SK-N-SH (cell line): ENCODE measurements around the gene PICALM.

Experiments used
- CTCF ChIP-seq: fragments of 200-600 bp; sonication (generic); IDR thresholded peaks from 2 replicates; pipeline ENCODE4 v1.6.1; 2017; ENCODE audit warnings: antibody characterized with exemption, mild to moderate bottlenecking, moderate library complexity
- RAD21 ChIP-seq: IDR thresholded peaks from 2 replicates; pipeline ENCODE4 v1.6.1; 2012; ENCODE audit warnings: mild to moderate bottlenecking, low read length
- SMC3 ChIP-seq: IDR thresholded peaks from 2 replicates; pipeline ENCODE4 v1.6.1; 2012; ENCODE audit warnings: low read depth, low read length, improper control_type of control experiment
- YY1 ChIP-seq: IDR thresholded peaks from 2 replicates; pipeline ENCODE4 v1.4.0; 2012; ENCODE audit warnings: low read depth, mild to moderate bottlenecking
- TF ChIP-seq, protein P1 (sequence below): IDR thresholded peaks from 2 replicates; pipeline ENCODE4 v1.6.1; 2012; ENCODE audit warnings: mild to moderate bottlenecking, low read depth, low read length, moderate library complexity

DNA sequence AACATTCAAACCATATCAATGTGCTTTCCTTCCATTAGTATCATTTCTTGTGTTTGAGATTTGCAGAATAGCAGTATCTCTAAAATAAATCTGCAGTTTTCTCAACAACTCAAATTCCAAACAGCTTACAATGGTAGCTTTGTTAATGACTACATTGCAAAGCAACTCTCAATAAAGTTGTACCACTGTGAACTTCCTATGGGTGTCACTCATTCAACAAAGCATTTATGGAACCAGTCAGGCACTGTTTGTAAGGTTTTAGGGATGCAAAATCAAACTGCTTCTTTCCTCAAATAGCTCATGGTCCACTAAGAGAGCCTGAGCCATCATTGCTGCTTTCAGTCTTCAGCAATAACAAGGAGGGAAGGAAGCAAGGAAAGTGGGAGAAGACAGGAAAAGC is 122.7 kb downstream of the PICALM start:
- TF ChIP-seq RAD21 (0 out of 2 replicates have a peak, but pooled peaks have one; percentile 9), CTCF (no peak), YY1 (no peak), SMC3 (no peak)
- TF ChIP-seq, protein P1, sequence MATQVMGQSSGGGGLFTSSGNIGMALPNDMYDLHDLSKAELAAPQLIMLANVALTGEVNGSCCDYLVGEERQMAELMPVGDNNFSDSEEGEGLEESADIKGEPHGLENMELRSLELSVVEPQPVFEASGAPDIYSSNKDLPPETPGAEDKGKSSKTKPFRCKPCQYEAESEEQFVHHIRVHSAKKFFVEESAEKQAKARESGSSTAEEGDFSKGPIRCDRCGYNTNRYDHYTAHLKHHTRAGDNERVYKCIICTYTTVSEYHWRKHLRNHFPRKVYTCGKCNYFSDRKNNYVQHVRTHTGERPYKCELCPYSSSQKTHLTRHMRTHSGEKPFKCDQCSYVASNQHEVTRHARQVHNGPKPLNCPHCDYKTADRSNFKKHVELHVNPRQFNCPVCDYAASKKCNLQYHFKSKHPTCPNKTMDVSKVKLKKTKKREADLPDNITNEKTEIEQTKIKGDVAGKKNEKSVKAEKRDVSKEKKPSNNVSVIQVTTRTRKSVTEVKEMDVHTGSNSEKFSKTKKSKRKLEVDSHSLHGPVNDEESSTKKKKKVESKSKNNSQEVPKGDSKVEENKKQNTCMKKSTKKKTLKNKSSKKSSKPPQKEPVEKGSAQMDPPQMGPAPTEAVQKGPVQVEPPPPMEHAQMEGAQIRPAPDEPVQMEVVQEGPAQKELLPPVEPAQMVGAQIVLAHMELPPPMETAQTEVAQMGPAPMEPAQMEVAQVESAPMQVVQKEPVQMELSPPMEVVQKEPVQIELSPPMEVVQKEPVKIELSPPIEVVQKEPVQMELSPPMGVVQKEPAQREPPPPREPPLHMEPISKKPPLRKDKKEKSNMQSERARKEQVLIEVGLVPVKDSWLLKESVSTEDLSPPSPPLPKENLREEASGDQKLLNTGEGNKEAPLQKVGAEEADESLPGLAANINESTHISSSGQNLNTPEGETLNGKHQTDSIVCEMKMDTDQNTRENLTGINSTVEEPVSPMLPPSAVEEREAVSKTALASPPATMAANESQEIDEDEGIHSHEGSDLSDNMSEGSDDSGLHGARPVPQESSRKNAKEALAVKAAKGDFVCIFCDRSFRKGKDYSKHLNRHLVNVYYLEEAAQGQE, result no peak
